Stimulated activated CD8-positive, alpha-beta memory T cell treated with anti-CD3 and anti-CD28 coated beads, Interleukin-4, amount 100 ng/mL, for 24 hours (primary cell): ENCODE data around the gene TMEM120B.

Experiments used
- DNase-seq: peaks from one replicate; pipeline ENCODE4 v3.0.0-alpha.2; 2020; ENCODE audit warnings: low read depth

Gene TMEM120B

GRCh38 chr12:121793440-121793837 lies 80.9 kb downstream of the TMEM120B start, which contains the start of gene RHOF:
RHOF (minus strand) TSS chr12:121793688; CDS start chr12:121793633, 55 bp downstream.
- DNase-seq: no peak

GRCh38 chr12:121793838-121794533 lies 81.4 kb downstream of the TMEM120B start:
- peak; percentile 93 for DNase-seq

GRCh38 chr12:121794534-121795033 lies 82.0 kb downstream of the TMEM120B start:
- no peak for DNase-seq

GRCh38 chr12:121795034-121795968 lies 82.7 kb downstream of the TMEM120B start:
- DNase-seq: peak; percentile 69

- no peak for DNase-seq
Measured at GRCh38 chr12:121796855-121797751, 84.6 kb downstream of the TMEM120B start.

- DNase-seq: no peak
Measured at GRCh38 chr12:121797937-121798786, 85.6 kb downstream of the TMEM120B start.

GRCh38 chr12:121798787-121799155 lies 86.2 kb downstream of the TMEM120B start:
- no peak for DNase-seq

- DNase-seq: no peak
Measured at GRCh38 chr12:121799156-121799841, 86.7 kb downstream of the TMEM120B start.

- DNase-seq: peak; percentile 79
Measured at GRCh38 chr12:121799842-121800693, 87.5 kb downstream of the TMEM120B start.

GRCh38 chr12:121800694-121801594 lies 88.4 kb downstream of the TMEM120B start:
- DNase-seq: no peak

GRCh38 chr12:121801595-121802484 lies 89.3 kb downstream of the TMEM120B start:
- DNase-seq: no peak

GRCh38 chr12:121802485-121802842 lies 89.9 kb downstream of the TMEM120B start:
- DNase-seq: no peak

- DNase-seq: peak; percentile 79
Measured at GRCh38 chr12:121802843-121803698, 90.5 kb downstream of the TMEM120B start.

- DNase-seq: no peak
Measured at GRCh38 chr12:121803861-121804416, 91.4 kb downstream of the TMEM120B start, which contains the start of gene SETD1B. SETD1B (plus strand) TSS chr12:121804009; CDS start chr12:121804738, 729 bp downstream.

- no peak for DNase-seq
Measured at GRCh38 chr12:121804417-121805111, 92.0 kb downstream of the TMEM120B start.
